CD1c-positive myeloid dendritic cell (primary cell): Measurements from ENCODE around the gene CBLIF.
"Not testable (repeated sequence)": the region's sequence is repeated elsewhere in the genome, so short reads cannot be mapped to it uniquely, and the experiment has no call there.

Experiments used
- DNase-seq: peaks from one replicate; pipeline ENCODE4 v3.0.0-alpha.2; 2016; ENCODE audit errors: extremely low spot score

The CBLIF gene

DNA sequence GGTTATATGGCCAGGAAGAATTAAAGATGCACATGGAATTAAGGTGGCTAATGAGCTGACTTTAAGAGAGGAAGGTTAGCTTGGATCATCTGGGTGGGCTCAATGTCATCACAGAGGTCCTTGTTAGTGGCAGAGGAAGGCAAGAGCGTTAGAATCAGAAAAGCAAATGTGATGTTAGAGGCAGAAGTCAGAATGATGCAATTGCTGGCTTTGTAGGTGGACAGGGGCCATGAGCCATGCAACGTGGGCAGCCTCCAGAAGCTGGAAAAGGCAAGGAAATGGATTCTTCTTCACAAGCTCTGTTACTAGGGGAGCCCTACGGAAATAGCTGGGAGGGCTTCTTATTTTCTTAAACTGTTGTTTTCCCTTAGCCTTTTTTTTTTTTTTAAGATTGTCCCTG lies 2.3 kb upstream of the CBLIF start:
- DNase-seq: no peak

DNA sequence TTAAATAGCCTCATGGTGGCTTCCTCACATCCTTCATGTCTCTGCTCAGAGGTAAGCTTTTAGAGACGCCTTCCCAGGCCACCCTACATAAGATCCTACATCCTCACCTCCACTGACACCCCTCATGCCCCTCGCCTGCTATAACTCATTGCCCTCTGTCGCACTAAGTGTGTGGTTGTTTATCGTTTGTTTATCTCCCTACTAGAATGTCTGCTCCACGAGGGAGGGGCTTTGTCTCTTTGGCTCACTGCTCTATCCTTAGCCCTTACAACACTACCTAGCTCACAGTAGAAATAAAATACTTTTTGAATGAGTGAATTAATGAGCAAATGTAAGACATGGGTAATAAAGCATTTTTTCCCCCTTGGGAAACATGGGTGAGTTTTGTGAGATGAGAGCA lies 1.3 kb upstream of the CBLIF start:
- no peak for DNase-seq

DNA sequence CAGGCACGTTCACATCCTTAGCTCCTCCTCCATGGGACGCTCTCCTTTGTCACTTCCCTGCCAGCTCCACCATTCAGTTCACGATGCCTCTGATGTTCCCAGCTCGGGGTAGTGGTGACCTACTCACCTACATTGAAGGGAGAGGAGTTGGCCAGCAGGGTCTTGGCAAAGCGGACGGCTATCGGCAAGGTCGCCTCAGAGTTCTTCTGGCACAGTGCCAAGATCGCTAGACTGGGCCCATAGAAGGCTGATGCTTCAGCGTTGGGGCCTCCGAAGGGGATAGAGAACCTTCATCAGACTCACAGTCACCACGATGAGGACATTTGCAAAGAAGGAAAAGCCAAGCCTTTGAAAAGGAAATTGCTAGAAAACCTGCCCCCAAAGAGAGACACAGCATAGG lies 3.0 kb downstream of the CBLIF start:
- DNase-seq: no peak

DNA sequence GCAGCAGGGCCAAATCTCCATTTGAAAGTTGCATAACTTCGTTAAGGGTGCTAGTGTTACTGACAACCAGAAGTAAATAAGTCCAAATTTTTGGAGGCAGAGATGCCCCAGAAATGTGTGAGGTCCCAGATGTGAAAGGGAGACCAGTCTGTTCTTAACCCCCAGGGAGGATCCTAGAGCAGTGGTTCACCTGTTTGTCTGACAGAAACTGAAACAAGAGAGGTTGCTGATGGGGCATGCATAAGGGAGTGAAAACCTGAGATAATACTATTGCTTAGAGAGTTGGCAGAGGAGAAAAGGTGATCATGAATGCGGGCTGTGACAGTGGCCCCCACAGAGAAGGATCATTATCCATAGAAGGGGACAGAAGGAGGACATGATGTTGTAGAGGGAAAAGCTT lies 3.8 kb downstream of the CBLIF start:
- DNase-seq: no peak

DNA sequence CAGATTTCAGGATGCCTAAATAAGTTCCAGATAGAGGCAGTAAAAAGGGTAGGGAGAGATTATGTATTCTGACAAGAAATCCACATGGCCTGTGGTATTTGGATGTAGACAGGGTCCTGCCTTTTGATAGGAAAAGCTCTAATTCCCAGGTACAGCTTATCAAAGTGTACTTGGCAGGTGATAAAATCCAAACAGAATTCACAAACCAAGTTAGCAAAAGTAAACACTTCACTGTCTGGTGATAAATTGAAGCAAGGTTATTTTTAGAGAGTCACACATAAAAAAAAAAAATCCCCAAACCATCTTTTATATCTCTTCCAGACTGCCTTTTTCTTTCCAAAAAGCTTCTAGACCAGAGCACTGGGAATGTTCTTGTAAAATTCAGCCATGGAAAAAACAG lies 5.7 kb downstream of the CBLIF start:
- DNase-seq: no peak

DNA sequence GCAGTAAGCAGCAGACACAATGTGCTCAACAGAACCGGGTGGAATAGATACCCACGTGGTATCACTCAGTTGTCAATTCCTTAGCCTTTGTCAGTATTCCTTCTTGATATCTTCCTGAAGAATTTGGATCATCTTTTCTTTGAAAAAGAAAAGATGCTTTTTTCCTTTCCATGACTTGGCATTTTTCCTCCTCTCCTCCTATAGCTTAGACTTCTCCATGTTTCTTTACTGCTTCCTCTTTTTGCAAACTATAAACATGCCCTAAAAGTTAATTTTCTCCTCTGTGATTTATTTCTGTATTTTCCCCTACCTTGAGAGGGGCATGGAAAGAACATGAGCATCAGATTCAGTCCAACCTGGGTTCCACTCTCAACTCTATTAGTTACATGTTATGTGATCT lies 11.7 kb downstream of the CBLIF start:
- DNase-seq: no peak

DNA sequence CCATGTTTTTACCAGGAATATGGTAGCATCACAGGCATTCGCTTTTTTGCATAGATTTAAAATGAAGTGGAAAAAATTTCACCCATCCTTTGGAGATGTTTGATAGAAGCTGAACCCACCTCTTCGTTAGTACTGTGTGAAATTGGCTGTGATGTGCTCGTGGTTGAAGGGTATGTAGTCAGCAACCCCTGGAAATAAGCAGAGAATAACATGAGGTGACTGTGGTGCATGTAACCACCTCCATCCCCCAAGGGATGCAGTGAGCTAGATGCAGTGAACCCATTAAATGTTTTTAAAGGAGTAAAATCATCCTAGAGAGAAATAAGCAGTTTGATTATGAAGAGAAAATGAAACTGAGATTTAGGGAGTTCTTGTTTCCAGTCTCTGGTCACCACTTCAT lies 15.9 kb downstream of the CBLIF start:
- DNase-seq: no peak

DNA sequence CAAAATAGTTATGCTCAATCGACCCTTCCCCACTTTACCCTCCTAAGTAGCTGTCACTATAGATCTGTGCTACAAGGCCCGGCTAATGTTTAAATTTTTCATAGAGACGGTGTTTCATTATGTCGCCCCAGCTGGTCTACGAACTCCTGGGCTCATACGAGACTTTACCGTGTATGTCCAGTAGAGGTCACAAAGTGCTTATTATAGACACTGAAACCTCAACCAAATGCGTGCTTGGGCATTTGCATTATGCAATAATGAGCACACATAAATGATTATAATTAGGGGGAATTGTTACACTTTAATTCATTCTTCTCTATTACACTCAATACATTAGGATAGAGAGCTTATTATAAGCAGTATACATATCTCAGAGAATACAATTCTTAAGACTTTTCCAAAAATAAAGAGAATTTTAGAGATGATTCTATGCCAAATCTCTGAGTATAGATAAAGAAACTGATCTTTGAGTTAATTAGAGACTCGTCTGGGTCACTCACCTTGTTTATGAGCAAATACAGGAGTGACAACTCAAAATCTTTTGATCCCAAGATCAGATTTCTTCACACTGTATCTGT lies 22.2 kb downstream of the CBLIF start:
- DNase-seq: peak; percentile 74

DNA sequence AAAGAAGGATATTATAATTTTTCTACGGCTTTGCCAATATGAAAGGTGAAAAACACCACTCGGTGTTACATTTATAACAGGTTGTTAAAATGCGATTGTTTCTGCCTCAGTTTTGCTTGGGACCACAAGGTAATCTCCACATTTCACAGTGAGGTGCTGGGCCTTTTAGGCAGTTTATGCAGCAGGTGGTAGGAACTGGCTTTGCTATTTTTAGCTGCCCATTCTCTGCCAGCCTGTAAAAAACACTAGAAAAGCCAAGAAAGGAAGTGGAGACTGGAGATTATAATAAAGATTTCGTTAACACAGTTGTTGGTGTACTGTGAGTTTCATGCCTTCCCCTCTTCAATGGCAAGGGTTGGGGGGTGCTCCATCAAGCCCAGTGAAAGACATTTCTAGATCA lies 26.7 kb downstream of the CBLIF start:
- DNase-seq: no peak

DNA sequence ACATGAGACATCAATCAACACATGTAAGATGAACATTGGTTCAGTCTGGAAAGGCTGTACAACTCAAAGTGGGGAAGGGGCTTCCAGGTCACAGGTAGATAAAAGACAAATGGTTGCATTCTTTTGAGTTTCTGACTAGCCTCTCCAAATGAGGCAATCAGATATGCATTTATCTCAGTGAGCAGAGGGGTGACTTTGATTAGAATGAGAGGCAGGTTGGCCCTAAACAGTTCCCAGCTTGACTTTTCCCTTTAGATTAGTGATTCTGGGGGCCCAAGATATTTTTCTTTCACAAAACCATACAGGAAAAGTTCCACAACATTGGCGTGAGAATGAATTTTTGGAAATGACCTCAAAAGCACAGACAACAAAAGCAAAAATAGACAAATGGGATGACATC lies 28.9 kb downstream of the CBLIF start:
- not testable (repeated sequence) for DNase-seq

DNA sequence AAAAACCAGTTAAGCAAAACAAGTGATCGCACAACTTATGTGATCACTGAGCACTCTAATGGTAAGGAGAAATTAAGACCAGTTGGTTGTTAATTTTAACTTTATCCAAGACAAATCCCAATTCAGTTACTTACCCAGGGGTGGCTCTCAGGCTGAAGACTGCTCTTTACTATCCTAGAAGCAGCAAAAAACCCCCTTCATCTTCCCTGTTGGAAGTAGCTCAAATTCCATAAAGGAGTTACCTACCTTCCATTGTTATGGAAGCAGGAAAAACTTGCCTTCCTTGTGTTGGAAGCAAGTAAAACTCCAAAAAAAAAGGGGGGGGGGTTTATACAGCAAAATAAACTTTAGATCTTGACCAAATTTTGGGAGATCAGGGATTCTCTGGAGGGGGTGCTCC lies 29.5 kb downstream of the CBLIF start:
- no peak for DNase-seq

DNA sequence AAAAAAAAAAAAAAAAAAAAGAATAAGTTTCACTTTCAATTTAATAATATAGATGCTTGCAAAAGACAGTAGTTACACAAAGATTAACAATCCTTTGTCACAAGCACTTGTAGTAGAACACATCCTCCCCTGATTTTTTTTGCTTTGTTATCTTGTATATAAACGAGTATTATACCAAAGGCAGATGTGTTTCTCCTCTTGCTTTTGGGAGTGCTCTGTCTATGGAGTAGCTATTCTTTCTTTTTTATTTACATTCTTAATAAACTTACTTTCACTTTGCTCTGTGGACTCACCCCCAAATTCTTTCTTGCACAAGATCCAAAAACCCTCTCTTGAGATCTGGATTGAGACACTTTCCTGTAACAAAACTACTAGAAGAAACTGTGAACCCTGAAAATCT lies 31.3 kb downstream of the CBLIF start:
- DNase-seq: no peak

DNA sequence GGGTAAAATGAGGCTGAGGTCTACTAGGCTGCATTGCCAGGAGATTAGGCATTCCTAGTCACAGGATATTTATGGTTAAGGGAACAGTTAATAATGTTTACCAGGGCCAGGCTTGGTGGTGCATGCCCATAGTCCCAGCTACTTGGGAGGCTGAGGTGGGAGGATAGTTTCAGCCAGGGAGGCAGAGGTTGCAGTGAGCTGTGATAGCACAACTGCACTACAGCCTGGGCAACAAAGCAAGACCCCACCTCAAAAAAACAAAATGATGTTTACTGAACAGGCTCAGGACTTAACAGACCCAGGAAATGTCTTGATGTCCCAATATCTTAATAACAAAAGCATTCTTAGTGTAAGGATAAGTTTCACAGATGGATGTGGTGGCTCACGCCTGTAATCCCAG lies 31.9 kb downstream of the CBLIF start:
- DNase-seq: no peak

DNA sequence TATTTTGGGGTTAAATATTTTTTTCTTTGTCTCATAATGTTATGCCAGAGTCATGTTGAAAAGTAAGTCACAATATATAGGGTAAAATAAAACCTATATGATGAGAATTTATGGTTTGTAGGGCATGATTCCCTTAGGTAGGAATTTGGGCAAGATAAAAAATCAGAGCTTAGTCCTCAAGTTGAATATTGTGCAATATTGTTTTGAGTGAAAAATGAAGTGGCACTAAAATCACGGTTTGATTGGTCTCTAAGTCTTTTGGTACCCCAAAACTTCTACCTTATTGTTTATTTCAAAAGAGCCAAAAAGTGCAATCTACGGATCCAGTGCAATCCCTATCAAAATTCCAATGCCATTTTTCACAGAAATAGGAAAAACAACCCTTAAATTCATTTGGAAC lies 33.1 kb downstream of the CBLIF start:
- no peak for DNase-seq

DNA sequence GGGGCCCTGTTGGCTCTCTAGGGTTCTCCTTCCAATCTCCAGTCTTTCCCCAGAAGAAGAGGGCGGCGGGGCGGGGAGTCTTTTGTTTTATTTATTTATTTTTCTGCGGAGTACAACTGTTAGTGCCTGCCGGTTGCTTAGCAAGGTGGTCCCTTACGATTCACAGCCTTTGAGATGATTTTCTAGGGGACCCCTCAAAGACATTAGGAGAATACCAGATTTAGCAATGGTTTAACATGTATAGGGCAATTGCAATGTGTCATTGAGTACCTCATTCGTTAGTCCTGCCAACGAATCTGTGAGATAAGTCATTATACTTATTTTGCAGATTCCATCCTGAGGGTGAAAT lies 34.4 kb downstream of the CBLIF start:
- DNase-seq: no peak

DNA sequence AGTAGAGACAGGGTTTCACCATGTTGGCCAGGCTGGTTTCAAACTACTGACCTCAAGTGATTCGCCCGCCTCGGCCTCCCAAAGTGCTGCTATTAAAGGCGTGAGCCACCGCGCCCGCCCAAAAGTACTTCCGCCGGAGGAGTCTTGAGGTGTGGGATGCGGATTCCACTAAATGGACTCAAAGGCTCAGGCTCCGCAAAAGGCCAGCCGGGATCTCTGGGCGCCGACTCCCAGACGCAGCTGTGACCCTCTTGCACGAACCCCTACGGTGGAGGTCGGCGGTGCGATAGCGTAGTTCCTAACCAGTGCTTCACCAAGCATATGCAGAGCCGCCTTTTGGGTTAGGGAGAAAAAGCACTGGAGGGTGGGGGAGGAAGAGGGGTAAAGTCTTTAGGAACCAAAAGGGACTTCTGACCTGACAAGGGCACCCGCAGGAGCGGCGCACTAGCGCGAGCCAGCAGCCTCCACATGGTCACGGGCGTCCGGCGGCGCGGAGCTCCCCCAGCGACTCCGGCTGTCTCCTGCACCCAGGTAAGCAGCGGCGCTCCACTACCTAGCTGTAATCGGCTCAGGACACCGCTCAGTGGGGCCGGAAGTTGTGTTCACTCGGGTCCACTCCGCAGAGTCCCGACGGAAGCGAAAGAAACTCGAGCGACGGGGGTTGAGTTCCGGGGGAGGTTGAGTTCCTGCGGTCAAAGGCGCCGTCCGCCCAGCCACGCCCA lies 34.9 kb downstream of the CBLIF start, which contains the start of gene MRPL16:
TSS of gene MRPL16 (minus strand) at position 590 of the 722 bp plus-strand sequence. CDS start at position 470, 120 bp downstream.
- peak; percentile 94 for DNase-seq

DNA sequence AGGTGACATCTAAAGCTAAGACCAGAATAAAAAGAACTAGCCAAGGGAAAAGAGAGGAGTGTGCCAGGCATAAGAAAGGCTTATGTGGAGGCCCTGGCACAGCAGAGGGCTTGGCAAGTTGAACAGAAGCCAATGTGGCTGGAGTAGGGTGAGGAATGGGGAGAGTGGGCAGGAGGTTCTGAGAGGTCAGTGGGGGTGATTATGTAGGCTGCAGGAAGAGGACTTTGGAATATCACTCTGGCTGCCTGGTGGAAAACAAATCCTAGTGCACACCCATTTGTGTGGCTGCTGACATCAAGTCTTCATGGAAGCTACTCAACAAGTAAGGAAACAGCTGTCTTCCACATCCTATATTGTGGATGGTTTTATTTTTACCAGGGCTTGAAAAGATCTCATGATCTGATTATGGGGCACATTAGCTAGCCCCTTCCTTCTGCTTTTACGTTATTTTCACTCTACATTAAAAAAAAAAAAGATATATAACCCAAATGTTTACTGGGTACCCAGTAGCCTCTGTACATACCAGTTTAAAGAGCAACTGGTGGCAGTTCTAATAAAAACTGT lies 38.2 kb downstream of the CBLIF start:
- no peak for DNase-seq

DNA sequence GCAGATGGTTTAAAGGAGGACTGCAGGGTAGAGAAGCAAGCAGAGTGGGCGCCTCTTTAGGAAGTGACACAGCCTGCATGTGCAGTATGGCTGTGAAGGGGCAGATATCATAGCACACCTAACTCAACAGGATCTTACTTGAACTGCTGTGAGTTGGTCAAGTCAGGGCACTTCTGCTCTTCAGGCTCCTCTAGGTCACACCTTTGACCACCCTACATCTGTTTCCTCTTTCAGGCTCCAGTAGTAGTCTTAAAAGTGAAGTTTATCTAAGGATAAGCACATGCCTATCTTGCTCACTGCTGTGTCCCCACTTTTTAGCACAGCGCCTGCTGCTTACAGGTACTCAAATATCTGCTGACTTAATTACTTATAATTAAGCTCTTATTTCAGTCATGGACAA lies 41.2 kb downstream of the CBLIF start:
- DNase-seq: no peak

DNA sequence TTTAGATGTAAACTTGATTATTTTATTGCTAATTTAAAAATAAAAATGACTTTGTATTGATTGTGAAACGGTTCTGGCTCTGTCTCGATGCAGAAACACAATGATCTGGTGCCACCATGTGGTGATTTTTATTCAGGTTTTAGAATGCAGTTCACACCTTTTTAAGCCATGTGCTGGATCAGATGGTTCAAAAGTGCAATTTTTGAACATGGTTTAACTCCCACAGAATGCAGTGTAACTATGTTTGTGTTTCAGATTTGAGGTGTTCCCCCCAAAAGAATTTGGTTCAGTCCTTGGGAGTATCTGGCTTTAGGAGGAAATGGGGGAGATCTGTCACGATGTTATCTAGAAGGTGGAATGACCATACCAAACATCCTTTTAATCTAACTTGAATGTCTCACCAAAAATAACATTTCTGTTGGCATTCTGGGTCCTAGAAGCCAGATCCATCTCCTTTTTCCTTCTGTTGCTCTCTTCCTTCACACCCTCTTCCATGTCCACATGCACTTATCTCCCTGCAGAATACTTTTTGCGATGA lies 42.6 kb downstream of the CBLIF start:
- DNase-seq: peak; percentile 74

DNA sequence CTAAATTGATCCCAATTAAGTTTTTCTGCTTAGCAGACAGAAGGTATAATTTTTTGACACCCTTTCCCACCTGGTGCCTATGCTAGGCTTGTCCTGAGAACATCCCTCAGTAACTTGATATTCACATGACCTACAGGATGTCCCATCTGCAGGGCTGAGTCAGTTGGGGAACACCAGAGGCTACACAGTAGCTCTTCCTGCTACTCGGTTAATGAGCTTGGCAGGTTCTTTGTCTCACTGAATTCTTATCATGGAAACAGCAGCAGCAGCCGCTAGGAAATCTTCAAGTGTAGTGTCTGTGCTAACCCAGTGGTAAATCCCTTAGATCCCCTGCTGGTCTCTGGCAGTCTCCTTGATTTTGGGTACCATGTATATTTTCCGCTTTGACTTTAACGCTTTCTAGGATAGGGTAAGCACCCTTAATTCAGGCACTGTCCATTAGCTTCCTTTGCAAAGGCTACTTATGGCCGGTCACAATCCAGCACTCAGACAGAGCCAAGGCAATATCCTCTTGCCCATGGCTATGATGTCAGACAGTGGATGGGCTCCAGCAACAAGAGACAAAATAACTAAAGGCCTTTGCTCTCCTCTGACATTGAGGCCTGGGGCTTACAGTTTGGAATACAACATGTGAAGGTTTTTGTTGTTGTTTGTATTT lies 43.2 kb downstream of the CBLIF start:
- DNase-seq: no peak

DNA sequence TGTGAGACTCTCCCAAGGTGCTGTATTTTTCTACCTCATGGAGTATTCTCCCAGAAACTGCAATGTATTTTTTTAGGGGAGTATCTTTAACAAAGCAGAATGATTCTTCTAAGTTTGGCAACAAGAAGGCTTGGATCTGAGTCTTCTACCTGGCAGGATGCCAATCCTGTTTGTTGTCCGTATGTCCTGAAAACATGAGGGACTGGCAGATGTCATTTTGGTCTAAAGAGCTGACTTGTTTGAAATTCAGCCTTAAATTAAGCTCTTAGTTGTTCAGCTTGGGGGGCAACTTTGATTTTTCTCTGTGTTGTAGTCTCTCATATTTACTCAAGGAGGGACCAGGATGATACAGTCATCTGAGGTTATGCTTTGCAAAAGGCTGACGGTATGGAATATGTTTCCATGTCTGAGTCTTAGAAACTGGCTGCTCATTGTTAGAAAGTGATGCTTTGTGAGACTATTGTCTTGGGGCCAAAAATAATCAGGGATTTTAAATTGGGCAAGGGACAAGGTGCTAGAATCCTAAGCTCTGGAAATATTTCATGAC lies 44.1 kb downstream of the CBLIF start:
- no peak for DNase-seq

DNA sequence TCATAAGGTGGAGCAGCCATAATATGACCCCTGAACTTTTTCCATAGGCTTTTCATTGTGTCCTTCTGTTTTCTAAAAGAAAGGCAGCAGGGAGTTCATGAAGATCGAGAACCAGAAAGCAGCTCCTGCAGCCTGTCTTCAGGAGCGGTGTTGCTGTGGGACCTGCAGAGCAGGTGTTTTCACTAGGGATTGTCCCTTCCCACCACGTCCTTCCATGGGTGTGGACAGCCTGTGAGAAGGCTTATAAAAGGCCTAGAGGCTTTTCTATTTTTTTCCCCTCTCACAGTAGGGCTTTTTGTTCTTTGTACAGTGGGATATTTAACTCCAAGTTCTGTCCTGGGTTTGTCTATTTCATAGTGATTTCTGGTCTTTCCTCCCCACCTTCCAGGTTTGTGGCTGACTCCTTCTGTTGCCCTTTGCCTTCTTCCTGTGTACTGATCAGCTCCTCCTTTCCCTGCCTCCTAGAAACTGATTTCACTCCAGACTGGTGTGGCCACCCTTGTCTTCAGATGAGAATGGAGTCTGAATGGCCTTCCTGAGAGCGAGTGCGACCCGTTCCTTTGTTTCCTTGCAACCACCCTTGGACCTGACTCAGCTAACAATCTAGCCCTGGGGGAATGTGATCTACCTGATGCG lies 44.8 kb downstream of the CBLIF start:
- no peak for DNase-seq
